GM19328 (cell line): ENCODE results near the gene UPP2.

Experiments
- ATAC-seq: cut with Tn5 transposase; IDR thresholded peaks from one replicate; pipeline ENCODE4 v1.9.1; 2021; ENCODE audit warnings: mild to moderate bottlenecking, moderate library complexity; ENCODE audit not compliant: unreplicated experiment

Gene UPP2

GRCh38 chr2:158103411-158104012 is 1.8 kb downstream of the UPP2 start:
- no peak for ATAC-seq

DNA sequence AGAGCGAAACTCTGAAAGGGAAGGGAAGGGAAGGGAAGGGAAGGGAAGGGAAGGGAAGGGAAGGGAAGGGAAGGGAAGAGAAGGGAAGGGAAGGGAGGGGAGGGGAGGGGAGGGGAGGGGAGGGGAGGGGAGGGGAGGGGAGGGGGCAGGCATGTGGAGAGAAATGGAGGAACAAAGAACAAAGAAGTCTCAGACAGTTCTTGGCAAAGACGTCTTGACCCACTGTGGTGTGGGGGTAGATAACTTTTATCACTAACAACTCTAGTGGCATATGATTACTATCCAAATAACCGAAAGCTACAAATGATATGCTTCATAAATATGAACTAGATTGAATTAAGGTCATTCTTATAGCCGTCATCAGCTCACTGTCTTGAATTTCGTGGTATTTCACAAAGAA is 3.2 kb downstream of the UPP2 start:
- ATAC-seq, result no peak

DNA sequence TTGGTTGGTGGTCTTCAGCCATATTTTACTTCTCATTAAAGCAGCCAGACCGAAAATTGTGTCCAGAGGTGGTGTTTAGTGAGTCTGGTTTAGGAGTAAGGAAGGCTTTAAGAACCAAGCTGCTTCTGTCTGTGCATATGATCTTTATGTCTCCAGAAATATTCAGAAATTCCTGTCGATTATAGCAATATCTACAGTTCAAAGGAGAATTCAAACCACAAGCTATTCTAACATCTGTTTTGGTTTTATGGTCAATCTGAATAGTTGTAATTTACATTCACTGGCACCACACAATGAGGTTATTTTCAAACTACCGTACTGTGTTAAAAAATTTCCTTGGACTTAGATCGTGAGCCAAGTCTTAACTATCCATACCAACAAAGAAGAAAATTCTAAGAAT is 11.3 kb downstream of the UPP2 start:
- ATAC-seq, result no peak

DNA sequence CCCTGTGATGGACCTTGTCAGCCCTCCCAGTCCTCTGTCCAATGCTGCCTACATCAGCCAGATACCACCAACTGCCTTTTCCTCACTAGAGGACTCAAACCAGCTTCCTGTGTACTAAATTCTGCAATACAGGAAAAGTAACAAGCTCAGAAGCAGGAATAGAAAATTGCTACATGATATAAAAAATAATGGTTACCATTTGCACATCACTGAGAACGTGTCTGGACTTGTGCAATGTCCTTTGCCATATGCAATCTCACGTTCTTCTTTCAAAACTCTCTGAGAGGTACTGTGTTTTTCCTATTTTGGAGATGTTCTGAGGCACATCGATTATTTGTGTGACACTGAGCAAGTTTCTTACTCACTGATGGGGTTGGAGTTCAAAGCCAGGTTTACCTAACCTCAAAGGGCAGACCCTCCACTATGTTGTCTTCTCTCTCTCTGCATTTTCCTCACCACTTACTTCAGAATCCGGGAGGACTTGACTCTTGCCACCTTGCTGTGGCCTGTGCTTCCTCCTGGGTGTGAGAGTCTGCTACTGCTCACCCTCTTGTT is 12.1 kb downstream of the UPP2 start:
- no peak for ATAC-seq

GRCh38 chr2:158114516-158114915 is 12.8 kb downstream of the UPP2 start:
- ATAC-seq, result no peak

DNA sequence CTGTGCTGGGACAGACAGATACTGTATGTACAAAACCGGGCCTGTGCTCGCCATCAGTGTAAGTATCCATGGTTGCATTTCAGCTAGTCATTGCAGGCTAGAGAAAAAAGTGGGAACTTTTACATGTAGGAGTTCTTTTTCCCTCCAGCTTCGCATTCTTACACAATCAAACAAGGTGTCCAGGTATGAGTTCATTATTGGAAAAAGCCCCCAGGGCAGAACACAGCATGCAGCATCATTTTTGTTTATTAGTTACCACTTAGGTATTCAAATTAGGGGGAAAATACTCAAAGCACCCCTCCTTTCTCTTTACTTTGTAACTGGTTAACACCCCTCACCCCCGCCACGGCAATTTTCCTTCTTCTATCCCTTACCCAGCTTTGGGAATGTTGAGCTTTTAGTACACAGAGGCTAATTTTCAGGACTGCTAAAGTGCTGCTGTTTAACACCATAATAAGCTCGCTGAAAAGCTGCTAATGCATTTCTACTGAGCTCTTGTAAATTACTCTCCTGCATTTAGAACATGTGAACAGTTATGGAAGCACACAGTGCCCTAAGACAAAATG is 13.6 kb downstream of the UPP2 start:
- no peak for ATAC-seq

- ATAC-seq, result no peak
These were observed 15.3 kb downstream of the UPP2 start for GRCh38 chr2:158116936-158117335.

GRCh38 chr2:158120102-158120501 is 18.4 kb downstream of the UPP2 start:
- no peak for ATAC-seq

DNA sequence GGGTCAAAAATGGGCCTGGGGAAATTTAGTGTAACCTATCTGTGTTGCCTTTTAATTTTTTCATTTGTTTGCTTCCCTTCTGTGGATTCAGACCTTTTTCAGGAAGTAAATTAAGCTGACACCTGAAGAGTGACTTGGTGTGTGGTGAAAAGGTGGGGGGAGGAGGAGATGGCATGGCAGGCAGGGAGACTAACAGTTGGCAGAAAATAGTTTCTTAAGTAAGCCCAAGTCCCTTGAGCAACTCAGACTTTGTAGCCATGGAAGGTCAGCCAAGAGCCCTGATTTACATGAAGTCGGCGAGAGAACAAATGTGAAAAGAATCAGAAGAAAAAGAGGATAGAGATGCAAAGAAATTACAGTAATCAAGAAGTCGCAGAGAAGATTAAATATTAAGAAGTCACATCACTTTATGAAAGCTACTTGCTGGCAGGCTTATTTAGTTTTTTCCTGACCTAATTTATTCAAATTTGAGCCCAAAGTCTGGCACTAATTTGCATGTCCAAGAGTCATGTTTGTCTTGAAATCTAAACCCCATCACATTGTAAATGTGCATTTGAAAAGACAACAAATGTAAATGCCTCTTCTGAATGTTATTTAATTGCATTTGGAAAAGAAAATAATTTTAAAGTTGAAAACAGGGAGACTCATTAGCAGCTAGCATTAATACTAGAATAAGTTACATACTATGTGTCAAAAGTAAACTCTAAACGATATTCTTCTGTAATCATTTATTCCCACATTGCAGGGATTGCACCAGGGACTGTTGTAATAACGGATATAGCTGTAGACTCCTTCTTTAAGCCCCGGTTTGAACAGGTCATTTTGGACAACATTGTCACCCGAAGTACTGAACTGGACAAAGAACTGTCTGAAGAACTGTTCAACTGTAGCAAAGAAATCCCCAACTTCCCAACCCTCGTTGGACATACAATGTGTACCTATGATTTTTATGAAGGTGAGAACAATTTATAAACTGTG is 19.3 kb downstream of the UPP2 start:
- ATAC-seq, result no peak

DNA sequence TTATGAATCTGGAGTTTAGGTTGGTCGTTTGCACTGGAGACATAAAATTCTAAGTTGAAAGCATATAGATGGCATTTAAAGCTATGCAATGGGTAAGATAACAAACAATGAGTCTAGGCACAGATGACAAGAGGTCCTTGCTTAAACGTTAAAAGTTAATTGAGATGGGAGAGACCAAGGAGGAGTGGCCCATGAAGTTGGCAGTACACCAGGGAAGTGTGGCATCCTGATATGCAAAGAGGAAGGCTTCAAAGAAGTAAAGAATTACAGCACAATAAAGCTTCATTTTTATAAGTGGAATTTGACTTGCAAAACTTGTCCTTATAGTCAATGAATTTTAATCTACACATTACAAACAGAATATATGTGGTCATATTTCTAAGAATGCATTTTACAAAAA is 23.2 kb downstream of the UPP2 start:
- no peak for ATAC-seq

- no peak for ATAC-seq
These were observed 24.3 kb downstream of the UPP2 start for GRCh38 chr2:158125756-158126498.

GRCh38 chr2:158127380-158127804 is 25.7 kb downstream of the UPP2 start:
- no peak for ATAC-seq

GRCh38 chr2:158128168-158128973 is 26.7 kb downstream of the UPP2 start:
- no peak for ATAC-seq

DNA sequence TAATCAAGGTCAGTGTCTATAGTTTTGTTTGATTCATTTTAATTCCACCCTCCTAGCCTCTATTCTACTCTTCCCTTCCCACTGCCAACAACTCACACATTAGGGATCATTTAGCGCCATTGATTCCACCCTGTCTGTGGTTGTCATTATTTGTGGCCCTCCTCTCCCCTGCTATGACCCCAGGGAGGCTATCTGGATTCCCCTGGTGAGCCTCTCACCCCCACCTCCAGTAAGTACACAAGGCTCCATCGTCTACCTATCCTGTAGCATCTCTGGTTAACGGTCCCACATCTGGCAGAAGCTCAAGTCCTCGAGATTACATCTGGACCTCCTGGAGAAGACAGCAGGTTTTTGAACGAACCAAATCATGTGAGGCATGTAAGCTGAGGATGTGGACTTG is 27.4 kb downstream of the UPP2 start:
- no peak for ATAC-seq

DNA sequence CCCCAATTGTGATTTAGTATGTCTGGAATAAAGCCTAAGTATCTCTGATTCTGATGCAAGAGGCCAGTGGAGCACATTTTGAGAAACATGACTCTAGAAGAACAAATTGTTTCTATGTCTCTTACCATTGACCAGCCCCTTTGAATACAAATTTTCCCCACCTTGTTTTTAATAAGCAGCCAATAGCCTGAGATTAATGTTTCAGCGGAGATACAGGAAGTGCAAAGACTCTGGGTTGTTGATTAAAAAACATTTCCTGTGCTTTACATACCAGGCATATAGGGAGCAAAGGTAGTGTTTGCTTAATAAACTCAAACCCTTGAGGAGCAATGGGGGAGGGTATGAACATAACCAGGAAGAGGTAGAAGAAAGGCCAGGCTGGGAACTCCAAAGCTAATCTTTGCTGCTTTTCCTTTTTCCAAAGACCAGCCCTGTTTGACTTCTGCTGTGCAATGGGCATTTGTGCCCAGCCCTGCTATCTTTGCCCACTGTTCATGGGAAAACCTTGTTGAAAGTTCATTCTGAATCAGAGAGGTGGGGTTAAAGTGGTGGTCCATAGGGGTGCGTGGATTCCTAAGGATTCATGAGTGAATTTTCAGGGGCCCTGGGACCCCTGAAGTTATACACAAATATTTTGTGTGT is 29.3 kb downstream of the UPP2 start:
- ATAC-seq, result no peak

DNA sequence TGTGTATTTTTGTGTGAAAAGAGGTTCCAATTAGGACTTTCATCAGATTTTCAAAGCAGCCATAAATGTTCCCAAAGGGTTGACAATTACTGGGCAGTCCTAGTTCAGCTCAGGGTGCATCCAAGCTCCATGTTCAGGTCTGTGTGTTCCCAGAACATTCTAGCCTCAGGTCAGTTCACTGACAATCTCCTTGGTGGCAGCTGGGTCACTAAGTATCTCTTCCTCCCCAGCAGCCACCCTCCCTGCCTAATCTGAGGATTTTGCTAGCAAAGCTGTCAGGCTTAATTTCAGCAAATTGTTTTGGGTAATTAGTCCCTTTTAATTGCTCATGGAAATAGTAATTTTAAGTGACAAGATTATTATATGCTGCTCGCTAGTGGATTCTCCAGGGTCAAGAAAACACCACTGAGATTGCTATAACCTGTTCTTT is 29.8 kb downstream of the UPP2 start:
- ATAC-seq, result no peak

DNA sequence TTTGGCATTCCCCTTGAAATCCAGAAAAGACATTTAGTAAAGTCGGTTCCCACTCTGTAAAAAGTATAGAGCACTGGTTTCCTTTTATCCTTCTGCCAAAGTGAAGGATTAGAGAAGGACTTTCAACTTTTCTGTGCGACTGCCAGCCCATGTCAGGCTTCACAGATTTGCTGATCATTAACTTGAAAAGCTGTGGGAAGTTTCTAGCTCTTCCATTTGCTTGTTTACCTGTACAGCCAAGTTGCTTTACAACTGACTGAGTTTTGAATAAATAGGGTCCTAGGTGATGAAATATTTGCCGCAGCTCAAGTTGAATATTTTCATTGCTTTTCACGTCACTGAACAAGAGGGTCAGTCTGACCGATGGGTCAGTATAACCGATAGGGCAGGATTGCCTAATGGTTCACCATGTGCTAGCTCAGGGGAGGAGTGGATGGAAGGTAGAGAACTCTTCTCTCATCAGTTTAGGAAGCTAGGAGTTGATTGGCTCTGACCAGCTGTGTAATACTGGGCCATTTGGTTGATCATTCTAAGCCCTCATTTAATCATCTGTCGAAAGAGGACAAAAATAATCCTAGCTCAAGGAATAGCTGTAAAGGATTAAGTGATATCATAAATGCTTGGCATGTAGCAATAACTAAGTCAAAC is 30.4 kb downstream of the UPP2 start:
- ATAC-seq, result no peak

DNA sequence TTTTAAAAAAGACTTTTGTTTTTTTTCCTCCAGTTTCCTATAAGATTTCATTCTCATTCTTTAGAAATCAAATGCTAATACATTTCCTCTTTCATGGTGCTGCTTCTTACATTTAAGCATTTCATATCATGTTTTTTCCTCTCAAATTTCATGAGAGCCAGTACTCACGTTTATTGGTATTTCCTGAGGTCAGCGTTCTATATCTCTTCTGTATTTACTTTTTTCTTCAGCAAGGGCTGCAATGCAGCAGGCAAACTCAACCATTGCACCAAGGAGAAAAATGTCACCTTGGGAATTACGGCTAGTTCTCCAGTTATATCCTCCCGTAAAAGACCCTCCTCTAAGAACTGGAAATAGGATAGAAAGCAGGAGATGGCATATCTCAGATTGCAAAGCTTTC is 32.4 kb downstream of the UPP2 start:
- ATAC-seq, result no peak

GRCh38 chr2:158134655-158135054 is 33.0 kb downstream of the UPP2 start:
- ATAC-seq, result no peak
